GM11168 (cell line): ENCODE measurements around the gene GOLGA8A.
"Not testable (repeated sequence)": the region's sequence is repeated elsewhere in the genome, so short reads cannot be mapped to it uniquely, and the experiment has no call there.

Source experiments
- in situ Hi-C: fragments of 300-500 bp; cut with MboI; formaldehyde crosslinking; loops from one replicate; pipeline ENCODE4 v1.12.0; 2022; ENCODE audit warnings: low sequenced_read_pairs; ENCODE audit not compliant: unreplicated experiment

Gene GOLGA8A

GRCh38 chr15:34420953-34421352 lies 16.7 kb downstream of the GOLGA8A start:
- in situ Hi-C loops: not testable (repeated sequence)

DNA sequence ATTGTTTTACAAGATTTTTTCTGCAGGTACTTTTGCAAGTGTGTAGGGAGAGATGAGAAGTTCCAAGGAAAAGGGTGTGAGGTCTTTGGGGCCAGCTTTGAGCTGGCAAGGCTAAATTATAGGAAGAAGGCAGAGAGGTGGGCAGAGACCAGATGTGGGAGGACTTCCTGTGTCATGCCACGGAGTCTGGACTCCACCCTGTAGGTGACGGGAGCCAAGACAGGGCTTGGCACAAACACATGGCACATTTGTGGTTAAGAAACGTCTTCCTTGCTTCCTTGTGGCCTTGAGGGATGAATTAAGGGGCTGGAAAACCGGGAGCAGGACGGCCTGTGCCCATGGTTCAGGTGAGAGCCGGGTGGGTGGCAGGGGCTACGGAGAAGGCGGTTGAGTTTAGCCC lies 19.2 kb downstream of the GOLGA8A start:
- in situ Hi-C loops: not testable (repeated sequence)

GRCh38 chr15:34409511-34409910 lies 28.1 kb downstream of the GOLGA8A start:
- in situ Hi-C loops: not testable (repeated sequence)

DNA sequence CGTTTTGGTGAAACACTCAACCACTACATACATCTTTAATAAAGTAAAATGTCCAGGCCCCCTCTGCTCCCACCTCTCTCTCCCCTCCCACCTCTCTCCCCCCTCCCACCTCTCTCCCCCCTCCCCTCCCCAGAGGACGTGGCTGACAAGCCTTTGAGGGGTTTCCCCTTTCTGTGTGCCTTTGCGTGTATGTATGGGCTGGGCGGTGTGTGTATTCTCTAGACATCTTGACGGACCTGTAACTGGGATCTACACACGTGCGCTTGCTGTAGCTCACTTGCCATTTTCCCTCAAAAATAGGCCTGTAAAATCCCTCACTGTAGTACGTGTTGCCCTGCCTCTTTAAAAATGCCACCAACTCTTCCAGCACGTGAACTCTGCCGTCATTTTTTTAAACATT lies 28.6 kb downstream of the GOLGA8A start:
- in situ Hi-C loops: not testable (repeated sequence)

GRCh38 chr15:34403899-34404298 lies 33.7 kb downstream of the GOLGA8A start:
- in situ Hi-C loops: not testable (repeated sequence)

GRCh38 chr15:34403160-34403598 lies 34.4 kb downstream of the GOLGA8A start:
- in situ Hi-C loops: not testable (repeated sequence)

DNA sequence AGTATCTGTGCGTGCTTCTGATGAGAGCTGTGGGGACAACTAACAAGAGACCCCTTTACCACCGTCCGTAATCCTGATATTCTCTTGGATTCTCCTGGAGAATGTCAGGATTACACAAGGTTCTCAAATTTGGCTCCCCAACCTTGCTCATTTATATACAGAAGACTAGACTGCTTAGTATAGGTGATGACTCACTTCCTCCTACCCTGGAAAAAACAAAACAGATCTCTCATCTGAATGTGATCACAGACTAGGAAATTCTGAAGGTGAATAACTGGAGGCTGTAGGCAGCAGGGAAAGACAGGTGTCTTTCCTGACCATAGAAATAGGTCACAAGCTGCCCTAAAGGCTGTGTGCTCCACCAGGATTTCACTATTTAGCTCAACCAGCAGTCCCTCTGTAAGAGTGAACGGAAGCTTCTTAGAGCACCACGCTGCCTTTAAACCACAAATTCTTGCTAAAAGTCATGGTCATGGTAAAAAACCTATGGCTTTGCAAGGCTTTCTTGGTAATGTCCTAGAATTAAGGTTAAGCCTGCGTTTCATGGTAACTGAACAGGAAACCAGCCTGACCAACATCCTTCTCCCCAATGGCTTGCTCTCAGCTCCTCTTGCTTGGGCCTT lies 39.9 kb downstream of the GOLGA8A start:
- in situ Hi-C loops: not testable (repeated sequence)

- in situ Hi-C loops: not testable (repeated sequence)
These were observed 44.6 kb downstream of the GOLGA8A start for GRCh38 chr15:34392981-34393380.

- in situ Hi-C loops: not testable (repeated sequence)
These were observed 48.0 kb downstream of the GOLGA8A start for GRCh38 chr15:34389594-34390086.
